Hematopoietic multipotent progenitor cell treated with erythropoietin and hydrocortisone succinate and interleukin-3 and kit ligand, for 8 days (in vitro differentiated cells): Measurements from ENCODE around the gene PSMB3.
A peak's percentile ranks its signal among the peaks of the same experiment; 100 is the strongest.

Source experiments
- DNase-seq: peaks from one replicate; pipeline ENCODE4 v3.0.0-alpha.2; 2015

PSMB3 gene

DNA sequence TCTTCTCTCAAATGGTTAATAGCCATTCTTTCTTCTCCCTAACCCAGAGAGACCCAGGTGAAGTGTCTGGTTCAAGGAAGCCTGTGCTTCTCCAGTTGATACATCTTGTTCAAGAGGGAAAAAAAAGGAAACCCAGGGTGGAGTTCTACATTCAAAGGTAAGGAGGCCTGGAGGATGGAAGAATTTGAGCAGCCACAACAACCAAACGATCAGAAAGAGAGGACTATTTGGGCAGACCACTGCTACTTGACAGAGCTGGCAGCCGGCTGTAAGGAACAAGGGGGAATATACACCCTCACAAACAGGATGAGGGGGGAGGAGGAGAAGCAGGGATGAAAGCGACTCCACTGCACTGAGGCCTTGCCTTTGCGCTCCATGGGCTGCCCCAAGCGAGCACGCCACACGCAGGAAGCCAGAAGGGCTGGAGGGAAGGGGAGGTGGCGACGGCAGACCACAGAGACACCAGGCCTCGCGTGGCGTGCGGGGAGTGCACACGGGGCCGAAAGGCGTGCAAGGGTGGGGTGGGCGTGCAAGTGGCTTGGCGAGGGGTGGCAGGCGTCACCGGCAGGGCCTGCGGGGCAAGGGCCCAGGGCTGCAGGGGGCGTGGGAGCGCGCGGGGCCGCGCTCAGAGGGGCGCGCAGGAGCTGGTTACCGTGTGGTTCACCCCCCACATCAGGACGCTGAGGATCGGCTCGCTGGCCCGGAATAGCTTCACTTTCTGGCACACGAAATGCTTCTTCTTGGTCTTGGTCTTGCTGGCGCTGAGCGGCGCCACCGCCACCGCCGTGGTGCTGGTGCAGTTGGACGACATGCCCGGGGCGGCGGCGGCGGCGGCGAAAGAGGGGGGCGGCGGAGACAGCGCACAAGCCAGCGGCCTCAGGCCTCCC is 46.3 kb downstream of the PSMB3 start:
- peak; percentile 55 for DNase-seq

DNA sequence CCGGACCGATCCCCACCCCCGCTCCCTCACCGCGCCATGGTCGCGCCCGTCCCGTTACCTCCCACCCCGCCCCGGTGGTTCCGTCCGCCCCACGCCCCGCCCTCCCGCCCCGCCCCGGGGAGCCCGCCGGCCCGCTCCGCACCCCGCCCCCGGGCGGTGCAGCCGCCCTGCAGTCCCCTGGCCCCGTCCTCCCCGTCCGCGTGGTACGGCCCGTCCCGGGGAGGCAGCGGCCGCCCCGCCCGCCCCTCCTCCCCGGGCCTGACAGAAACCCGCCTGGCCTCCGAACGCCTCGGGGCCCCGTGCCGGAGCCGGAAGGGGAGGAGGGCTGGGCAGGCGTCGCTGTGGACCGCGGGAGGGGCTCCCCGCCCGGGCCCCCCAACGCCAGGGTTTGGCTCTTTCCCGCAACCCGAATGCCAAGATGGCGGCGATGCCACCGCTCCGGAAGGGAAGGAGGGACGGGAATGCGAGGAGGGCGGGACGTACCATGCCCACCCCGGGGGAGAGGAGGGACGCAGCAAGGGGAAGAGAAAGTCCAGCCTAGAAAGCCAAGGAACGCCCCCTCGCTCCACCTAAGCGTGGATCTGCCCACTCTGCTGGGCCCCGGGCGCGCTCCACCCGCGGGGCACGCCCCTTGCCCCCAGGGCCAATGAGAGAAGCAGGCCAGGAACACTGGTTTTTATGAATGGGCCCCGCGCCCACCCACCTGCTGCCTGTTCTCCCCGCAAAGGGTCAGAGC is 47.1 kb downstream of the PSMB3 start, which contains the start of gene PIP4K2B:
TSS of gene PIP4K2B (minus strand) at position 56 of the 736 bp plus-strand sequence. CDS start 132 bp downstream, outside the sequence.
- peak; percentile 98 for DNase-seq

DNA sequence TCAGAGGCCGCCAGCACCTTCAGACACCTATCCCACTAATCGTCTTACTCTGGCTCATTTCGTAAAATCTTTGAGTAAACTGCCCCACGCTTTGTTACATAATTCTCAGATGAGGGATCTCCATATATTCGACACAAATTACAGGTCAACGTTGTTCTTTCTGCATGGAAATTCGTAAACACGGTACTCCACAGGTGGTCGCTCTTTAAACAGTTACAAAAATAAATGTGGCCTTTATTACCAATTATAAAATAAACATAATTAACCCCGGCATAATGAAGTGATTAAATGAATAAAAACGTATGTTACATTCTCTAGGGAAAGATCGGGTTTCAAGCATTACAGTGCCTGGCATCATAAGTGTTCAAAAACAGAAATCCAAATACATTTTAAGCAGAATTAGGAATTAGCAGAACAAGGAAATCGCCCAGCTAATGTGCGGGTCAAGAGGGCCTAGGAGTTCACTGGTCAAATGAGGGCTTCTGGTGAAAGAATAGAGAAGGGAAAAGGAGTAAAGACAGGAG is 47.8 kb downstream of the PSMB3 start:
- no peak for DNase-seq

DNA sequence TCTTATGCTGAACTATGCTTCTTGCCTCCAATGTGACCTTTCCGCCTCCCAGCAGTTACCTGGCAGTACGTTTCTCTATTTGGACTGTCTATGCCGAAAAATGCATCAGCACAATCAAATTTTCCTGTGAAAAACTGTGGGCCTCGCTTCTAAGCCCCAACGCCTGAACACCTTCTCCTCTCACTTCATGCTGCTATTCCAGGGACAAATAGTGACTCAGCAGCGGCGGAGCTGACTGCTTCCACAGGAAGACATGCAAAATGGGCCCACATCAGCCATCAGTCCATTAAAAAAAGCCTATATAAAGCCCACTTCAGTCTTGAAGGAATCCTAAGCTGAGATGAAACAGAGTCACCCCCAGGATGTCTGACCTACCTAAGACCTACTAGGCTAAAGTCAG is 57.3 kb downstream of the PSMB3 start:
- DNase-seq: no peak
